ENCODE data around the gene ABHD15.

DNA sequence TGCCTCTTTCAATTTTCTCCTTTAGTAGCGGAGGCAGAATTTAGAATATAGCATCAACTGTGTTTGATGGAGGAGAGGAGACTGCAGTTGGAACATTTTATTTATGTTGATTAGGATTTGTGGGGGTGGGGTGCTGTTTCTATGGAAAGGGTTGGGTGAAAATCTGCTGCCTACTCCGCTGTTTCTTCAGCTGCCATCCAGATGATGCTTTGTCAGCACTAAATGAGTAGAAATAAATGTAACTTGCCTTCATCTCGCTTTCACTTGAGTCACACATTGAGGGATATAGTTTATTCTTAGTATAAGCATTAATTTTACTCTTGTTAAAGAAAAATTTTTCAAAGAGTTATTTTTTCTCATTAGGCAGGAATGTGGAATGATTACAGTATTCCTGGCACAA, 42.1 kb downstream of the ABHD15 start:
- TF ChIP-seq, protein P1, sequence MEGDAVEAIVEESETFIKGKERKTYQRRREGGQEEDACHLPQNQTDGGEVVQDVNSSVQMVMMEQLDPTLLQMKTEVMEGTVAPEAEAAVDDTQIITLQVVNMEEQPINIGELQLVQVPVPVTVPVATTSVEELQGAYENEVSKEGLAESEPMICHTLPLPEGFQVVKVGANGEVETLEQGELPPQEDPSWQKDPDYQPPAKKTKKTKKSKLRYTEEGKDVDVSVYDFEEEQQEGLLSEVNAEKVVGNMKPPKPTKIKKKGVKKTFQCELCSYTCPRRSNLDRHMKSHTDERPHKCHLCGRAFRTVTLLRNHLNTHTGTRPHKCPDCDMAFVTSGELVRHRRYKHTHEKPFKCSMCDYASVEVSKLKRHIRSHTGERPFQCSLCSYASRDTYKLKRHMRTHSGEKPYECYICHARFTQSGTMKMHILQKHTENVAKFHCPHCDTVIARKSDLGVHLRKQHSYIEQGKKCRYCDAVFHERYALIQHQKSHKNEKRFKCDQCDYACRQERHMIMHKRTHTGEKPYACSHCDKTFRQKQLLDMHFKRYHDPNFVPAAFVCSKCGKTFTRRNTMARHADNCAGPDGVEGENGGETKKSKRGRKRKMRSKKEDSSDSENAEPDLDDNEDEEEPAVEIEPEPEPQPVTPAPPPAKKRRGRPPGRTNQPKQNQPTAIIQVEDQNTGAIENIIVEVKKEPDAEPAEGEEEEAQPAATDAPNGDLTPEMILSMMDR (IDR thresholded peaks at IDR 0.05), result no peak
- TF ChIP-seq POLR2AphosphoS5 (IDR thresholded peaks at IDR 0.05), result no peak
